GM19372 (cell line): Measurements from ENCODE around the gene CBX8.

ENCODE experiments used
- ATAC-seq: cut with Tn5 transposase; IDR thresholded peaks from one replicate; pipeline ENCODE4 v1.9.1; 2021; ENCODE audit warnings: mild to moderate bottlenecking, low read depth, moderate library complexity; ENCODE audit not compliant: unreplicated experiment

The CBX8 gene

GRCh38 chr17:79796763-79797491, at the start of gene CBX8:
CBX8 (minus strand) TSS chr17:79797077; CDS start chr17:79796998, 79 bp downstream.
- ATAC-seq: peak; percentile 89

DNA sequence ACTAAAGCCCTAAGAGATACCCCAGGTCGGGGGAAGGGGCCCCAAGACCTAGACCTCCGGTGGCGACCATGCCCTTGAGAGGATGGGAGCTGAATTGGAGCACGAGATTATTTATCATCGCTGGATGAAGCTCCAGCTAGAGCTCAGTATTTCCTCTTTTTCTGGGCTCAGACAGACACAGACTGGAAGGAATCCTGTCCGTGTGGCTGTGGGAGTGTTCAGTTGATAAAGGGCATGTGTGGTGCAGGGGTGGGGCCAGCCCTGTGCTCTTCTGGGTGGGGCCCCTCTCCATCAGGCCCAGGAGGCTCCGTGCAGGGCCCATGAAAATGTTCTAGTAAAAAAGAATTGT, 48.7 kb upstream of the CBX8 start:
- ATAC-seq: no peak

GRCh38 chr17:79844869-79845600, 48.2 kb upstream of the CBX8 start:
- ATAC-seq: no peak

DNA sequence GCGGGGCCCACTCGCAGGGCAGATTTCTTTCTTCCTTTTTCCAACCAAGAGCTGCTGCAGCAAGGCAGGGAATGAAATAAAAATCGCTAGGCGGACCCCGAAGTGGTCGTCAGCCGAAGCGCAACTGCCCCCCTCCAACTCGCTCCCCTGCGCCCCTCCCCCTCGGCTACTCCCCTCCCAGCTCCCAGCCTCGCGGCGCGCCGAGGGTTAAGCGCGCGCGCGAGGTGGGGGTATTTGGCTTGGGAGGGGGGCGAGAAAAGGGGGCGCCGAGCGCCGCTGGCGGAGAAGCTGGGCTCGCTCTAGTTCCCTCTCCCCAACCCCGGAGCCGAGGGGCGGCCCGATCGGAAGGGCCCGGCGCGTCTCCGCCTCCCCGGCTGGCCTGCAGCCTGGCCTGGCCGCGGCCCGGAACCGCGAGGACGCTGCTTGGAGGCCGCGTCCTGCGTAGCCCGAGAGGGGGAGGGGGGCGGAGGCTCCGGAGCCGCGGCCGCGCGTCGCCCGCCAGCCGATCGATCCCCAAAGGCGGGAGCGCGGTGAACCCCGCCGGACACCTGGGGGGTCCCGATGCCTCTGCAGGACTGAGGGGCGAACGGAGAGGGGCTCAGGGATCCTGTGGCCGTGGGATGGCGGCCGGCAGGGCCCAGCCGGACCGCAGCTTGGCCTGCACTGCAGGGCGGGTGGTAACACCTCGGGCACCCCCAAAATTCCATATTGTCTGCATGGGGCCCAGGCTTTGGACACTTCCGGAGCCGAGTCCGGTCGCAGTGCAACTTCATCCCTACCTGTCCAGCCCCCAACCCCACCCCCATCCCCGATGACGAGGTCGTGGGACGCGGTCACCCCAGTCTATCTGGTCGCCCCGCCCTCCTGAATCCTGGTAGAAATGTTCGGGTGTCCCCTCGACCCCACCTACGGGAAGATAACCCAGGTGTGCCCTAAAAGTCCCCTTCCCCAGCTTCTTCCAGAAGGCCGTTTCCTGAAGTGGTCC, 47.2 kb upstream of the CBX8 start:
- ATAC-seq: no peak

- no peak for ATAC-seq
Observed at GRCh38 chr17:79843474-79843815, 46.6 kb upstream of the CBX8 start.

DNA sequence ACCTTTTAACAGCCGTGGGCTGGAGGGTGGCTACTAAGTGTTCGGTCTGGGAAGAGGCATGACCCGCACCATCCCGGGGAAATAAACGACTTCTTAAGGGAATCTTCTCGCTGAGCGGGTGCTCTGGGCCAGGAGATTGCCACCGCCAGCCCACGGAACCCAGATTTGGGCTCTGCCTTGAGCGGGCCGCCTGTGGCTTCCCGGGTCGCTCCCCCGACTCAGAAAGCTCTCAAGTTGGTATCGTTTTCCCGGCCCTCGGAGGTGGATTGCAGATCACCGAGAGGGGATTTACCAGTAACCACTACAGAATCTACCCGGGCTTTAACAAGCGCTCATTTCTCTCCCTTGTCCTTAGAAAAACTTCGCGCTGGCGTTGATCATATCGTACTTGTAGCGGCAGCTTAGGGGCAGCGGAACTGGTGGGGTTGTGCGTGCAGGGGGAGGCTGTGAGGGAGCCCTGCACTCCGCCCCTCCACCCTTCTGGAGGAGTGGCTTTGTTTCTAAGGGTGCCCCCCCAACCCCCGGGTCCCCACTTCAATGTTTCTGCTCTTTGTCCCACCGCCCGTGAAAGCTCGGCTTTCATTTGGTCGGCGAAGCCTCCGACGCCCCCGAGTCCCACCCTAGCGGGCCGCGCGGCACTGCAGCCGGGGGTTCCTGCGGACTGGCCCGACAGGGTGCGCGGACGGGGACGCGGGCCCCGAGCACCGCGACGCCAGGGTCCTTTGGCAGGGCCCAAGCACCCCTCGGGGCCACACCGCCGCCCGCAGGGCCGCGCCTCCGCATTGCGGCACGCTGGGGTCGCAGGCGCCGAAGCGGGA, 46.0 kb upstream of the CBX8 start:
- ATAC-seq: no peak

DNA sequence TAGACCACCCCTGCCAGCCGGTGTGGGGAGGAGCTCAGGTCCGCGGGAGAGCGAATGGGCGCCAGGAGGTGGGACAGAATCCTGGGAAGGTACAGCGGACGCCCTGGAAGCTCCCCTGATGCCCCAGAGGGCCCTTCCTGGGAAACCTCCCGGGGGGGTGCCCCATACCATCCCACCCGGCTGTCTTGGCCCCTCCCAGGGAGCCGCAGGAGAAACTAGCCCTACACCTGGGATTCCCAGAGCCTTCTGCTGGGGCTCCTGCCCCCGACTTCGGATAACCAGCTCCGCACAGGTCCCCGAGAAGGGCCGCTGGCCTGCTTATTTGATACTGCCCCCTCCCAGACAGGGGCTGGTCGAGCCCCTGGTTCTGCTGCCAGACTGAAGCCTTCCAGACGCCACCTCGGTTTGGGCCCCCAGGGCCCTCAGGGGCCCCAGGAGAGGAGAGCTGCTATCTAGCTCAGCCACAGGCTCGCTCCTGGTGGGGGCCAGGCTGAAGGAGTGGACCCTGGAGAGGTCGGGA, 45.3 kb upstream of the CBX8 start:
- no peak for ATAC-seq

- ATAC-seq: no peak
Observed at GRCh38 chr17:79841369-79842135, 44.7 kb upstream of the CBX8 start.

GRCh38 chr17:79840989-79841286, 44.1 kb upstream of the CBX8 start:
- ATAC-seq: no peak

GRCh38 chr17:79840269-79840988, 43.6 kb upstream of the CBX8 start:
- no peak for ATAC-seq

GRCh38 chr17:79839356-79840268, 42.7 kb upstream of the CBX8 start, which contains the start of gene CBX4:
CBX4 (minus strand) TSS chr17:79839440; CDS start chr17:79839251, 189 bp downstream.
- ATAC-seq: peak; percentile 64

GRCh38 chr17:79838522-79839274, 41.8 kb upstream of the CBX8 start:
- peak; percentile 25 for ATAC-seq

- ATAC-seq: no peak
Observed at GRCh38 chr17:79837888-79838521, 41.1 kb upstream of the CBX8 start.

DNA sequence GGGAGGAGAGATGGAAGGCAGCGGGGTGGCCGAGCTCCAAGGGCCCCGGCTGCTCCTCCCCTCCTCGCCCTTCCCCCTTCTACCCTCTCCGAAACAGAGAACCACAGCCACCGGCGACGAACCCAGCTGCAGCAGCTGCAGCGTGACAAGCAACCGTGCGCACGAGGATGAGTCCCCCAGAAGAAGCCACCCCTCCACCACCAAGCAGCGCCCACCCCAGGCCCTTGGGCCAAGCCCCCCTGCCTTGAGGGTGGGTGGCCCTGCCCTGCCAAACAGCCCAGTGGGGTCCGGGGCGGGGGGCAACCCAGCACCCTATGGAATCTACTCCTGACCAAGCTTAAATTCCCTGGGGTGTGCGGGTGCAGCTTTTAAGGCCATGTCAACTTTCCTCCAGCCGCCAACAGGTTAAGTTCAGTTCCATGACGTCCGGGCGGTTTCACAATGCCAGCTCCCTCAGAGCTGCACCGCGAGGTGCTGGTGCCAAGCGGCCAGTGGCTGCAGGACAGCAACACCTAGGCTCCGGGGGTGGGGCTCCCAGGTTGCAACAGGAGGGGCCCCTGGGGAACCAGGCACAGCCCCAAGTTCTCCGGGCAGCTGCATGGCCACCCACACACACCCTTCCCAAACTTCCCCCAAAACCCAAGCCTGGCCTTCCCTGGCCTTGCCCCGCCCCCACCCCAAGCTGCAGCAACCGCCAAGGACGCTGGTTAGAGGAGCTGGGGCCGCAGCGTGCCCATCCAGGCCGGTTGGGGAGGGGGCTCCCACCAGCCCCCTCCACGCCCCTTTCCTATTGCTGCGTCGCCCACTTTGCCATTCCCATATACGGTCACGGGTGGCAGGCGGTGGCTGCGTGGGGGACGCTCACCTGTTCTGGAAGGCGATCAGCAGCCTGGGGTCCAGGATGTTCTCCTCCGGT, 40.4 kb upstream of the CBX8 start:
- no peak for ATAC-seq

- no peak for ATAC-seq
Observed at GRCh38 chr17:79836510-79836971, 39.7 kb upstream of the CBX8 start.
